Measurements from ENCODE around the gene HMX1. TPM values are rescaled to one million over a fixed set of nuclear protein-coding genes. Genes with fewer than 3 reads are reported as not detected.

The HMX1 gene
- total and polyA plus RNA-seq, 2 donors from 2014 or later: not detected

- Histone ChIP-seq H3K4me1 (ENCODE audit: control insufficient read depth in 2 of 3, insufficient read depth in 2 of 3, low read depth in 1 of 3, low read length in 3 of 3) (no peaks in the 10 kb centered on the region), H3K36me3 (ENCODE audit: control insufficient read depth in 2 of 3, insufficient read depth in 3 of 3, low read length in 3 of 3) (no peaks in the 10 kb centered on the region), H3K27me3 (ENCODE audit: control insufficient read depth, insufficient read depth, low read length) (no peaks in the 10 kb centered on the region), H3K4me3 (ENCODE audit: low read length in 3 of 3) (no peak overlapping the region), H3K9ac (ENCODE audit: low read length in 3 of 3) (no peak overlapping the region), H3K9me3 (ENCODE audit: control insufficient read depth in 2 of 3, insufficient read depth in 1 of 3, low read length in 3 of 3) (peaks cover 0 to 2% (median 0%) of the 10 kb centered on the region in 3 donors), H3K27ac (ENCODE audit: low read depth in 2 of 2, low read length in 2 of 2) (no peak overlapping the region)
- intact Hi-C loops (cut with DNase I): no loop called here
- no peak for FAIRE-seq
- no peak for TF ChIP-seq CTCF (IDR thresholded peaks at IDR 0.05; ENCODE audit: borderline replicate concordance, extremely low read depth, insufficient read depth)
- DNase-seq: peak in 2 of 5 donors; percentile 23 to 30
These were observed 34.9 kb downstream of the HMX1 start for GRCh38 chr4:8836664-8837171.

GRCh38 chr4:8835521-8836365 is 35.9 kb downstream of the HMX1 start:
- Histone ChIP-seq H3K4me3 (ENCODE audit: low read length in 3 of 3) (no peak overlapping the region), H3K4me1 (ENCODE audit: control insufficient read depth in 2 of 3, insufficient read depth in 2 of 3, low read depth in 1 of 3, low read length in 3 of 3) (no peaks in the 10 kb centered on the region), H3K9ac (ENCODE audit: low read length in 3 of 3) (no peak overlapping the region), H3K9me3 (ENCODE audit: control insufficient read depth in 2 of 3, insufficient read depth in 1 of 3, low read length in 3 of 3) (no peaks in the 10 kb centered on the region), H3K36me3 (ENCODE audit: control insufficient read depth in 2 of 3, insufficient read depth in 3 of 3, low read length in 3 of 3) (no peaks in the 10 kb centered on the region), H3K27me3 (ENCODE audit: control insufficient read depth, insufficient read depth, low read length) (no peaks in the 10 kb centered on the region), H3K27ac (ENCODE audit: low read depth in 2 of 2, low read length in 2 of 2) (no peak overlapping the region)
- no peak for TF ChIP-seq CTCF (IDR thresholded peaks at IDR 0.05; ENCODE audit: borderline replicate concordance, extremely low read depth, insufficient read depth)
- intact Hi-C loops (cut with DNase I): no loop called here
- FAIRE-seq (no peak), DNase-seq (peak in 1 of 5 donors; percentile 37)

- TF ChIP-seq CTCF (IDR thresholded peaks at IDR 0.05; ENCODE audit: borderline replicate concordance, extremely low read depth, insufficient read depth): no peak
- FAIRE-seq: no peak
- DNase-seq: peak in 2 of 5 donors; percentile 23 to 30
- H3K9me3 ChIP-seq (ENCODE audit: control insufficient read depth in 2 of 3, insufficient read depth in 1 of 3, low read length in 3 of 3): no peaks in the 10 kb centered on the region
- H3K27ac ChIP-seq (ENCODE audit: low read depth in 2 of 2, low read length in 2 of 2): no peak overlapping the region
- no peaks in the 10 kb centered on the region for H3K36me3 ChIP-seq (ENCODE audit: control insufficient read depth in 2 of 3, insufficient read depth in 3 of 3, low read length in 3 of 3)
- intact Hi-C loops (cut with DNase I): no loop called here
- no peaks in the 10 kb centered on the region for H3K4me1 ChIP-seq (ENCODE audit: control insufficient read depth in 2 of 3, insufficient read depth in 2 of 3, low read depth in 1 of 3, low read length in 3 of 3)
- H3K4me3 ChIP-seq (ENCODE audit: low read length in 3 of 3): no peak overlapping the region
- H3K9ac ChIP-seq (ENCODE audit: low read length in 3 of 3): no peak overlapping the region
- no peaks in the 10 kb centered on the region for H3K27me3 ChIP-seq (ENCODE audit: control insufficient read depth, insufficient read depth, low read length)
These were observed 36.9 kb downstream of the HMX1 start for GRCh38 chr4:8834681-8835220.

Data from kidney (tissue), 14 donors.